Amniotic epithelial cell (primary cell): ENCODE measurements around the gene TMEM202.
"Not testable (repeated sequence)": the region's sequence is repeated elsewhere in the genome, so short reads cannot be mapped to it uniquely, and the experiment has no call there.

Experiments used
- DNase-seq: peaks from one replicate; pipeline ENCODE4 v3.0.0-alpha.2; 2010; ENCODE audit warnings: low read depth

TMEM202 gene

GRCh38 chr15:72402726-72403125 is 4.6 kb downstream of the TMEM202 start:
- no peak for DNase-seq

- DNase-seq: no peak
These were observed 6.3 kb downstream of the TMEM202 start for GRCh38 chr15:72404356-72404755.

GRCh38 chr15:72404841-72405240 is 6.7 kb downstream of the TMEM202 start:
- DNase-seq: peak; percentile 12

GRCh38 chr15:72406936-72407335 is 8.8 kb downstream of the TMEM202 start:
- no peak for DNase-seq

- DNase-seq: no peak
These were observed 13.0 kb downstream of the TMEM202 start for GRCh38 chr15:72411111-72411510.

GRCh38 chr15:72411544-72411943 is 13.4 kb downstream of the TMEM202 start:
- DNase-seq: no peak

GRCh38 chr15:72413337-72413736 is 15.2 kb downstream of the TMEM202 start:
- not testable (repeated sequence) for DNase-seq

GRCh38 chr15:72415304-72415703 is 17.2 kb downstream of the TMEM202 start:
- no peak for DNase-seq

GRCh38 chr15:72419768-72420167 is 21.7 kb downstream of the TMEM202 start:
- DNase-seq: not testable (repeated sequence)

GRCh38 chr15:72420576-72420975 is 22.5 kb downstream of the TMEM202 start:
- no peak for DNase-seq

- DNase-seq: peak; percentile 7
These were observed 23.4 kb downstream of the TMEM202 start for GRCh38 chr15:72421484-72421883.

- no peak for DNase-seq
These were observed 25.2 kb downstream of the TMEM202 start for GRCh38 chr15:72423256-72423655.

- DNase-seq: no peak
These were observed 28.6 kb downstream of the TMEM202 start for GRCh38 chr15:72426753-72427152.

GRCh38 chr15:72437650-72438316 is 39.7 kb downstream of the TMEM202 start:
- DNase-seq: no peak

- not testable (repeated sequence) for DNase-seq
These were observed 44.7 kb downstream of the TMEM202 start for GRCh38 chr15:72442848-72443247.

- DNase-seq: no peak
These were observed 47.3 kb downstream of the TMEM202 start for GRCh38 chr15:72445426-72445825.

- DNase-seq: no peak
These were observed 52.7 kb downstream of the TMEM202 start for GRCh38 chr15:72450805-72451204.

- DNase-seq: no peak
These were observed 53.1 kb downstream of the TMEM202 start for GRCh38 chr15:72451224-72451623.

GRCh38 chr15:72456684-72457083 is 58.6 kb downstream of the TMEM202 start:
- no peak for DNase-seq
